Heart right ventricle (tissue), 16 donors: Measurements from ENCODE around the gene MAD1L1. TPM values are rescaled to one million over a fixed set of nuclear protein-coding genes. Genes with fewer than 3 reads are reported as not detected.

ENCODE experiments used
- ATAC-seq, 8 donors: fragments of 200-7000 bp; cut with Tn5 transposase; one replicate each; pipeline ENCODE4 v1.9.1; 2020; ENCODE audit warnings: mild to moderate bottlenecking in 8 of 8, moderate library complexity in 8 of 8, moderate number of reproducible peaks in 1 of 8
- DNase-seq, 2 donors: peaks; one replicate each; pipeline ENCODE4 v3.0.0-alpha.2; 2020
- H3K27ac ChIP-seq, 10 donors: fragments of 200-600 bp; sonication (generic) in 2 of 10; one replicate each; pipeline versions ENCODE4 v1.5.0 to v1.8.0; 2020 to 2022; ENCODE audit warnings: mild to moderate bottlenecking in 3 of 10
- H3K27me3 ChIP-seq, 7 donors: fragments of 200-600 bp; one replicate each; pipeline ENCODE4 v1.8.0; 2021 to 2022; ENCODE audit warnings: mild to moderate bottlenecking in 2 of 7
- H3K36me3 ChIP-seq, 9 donors: fragments of 200-600 bp; sonication (generic) in 1 of 9; one replicate each; pipeline versions ENCODE4 v1.5.0 to v1.8.0; 2020 to 2022; ENCODE audit warnings: mild to moderate bottlenecking in 2 of 9
- H3K4me1 ChIP-seq, 9 donors: fragments of 200-600 bp; sonication (generic) in 1 of 9; one replicate each; pipeline versions ENCODE4 v1.5.0 to v1.8.0; 2020 to 2022; ENCODE audit warnings: mild to moderate bottlenecking in 4 of 9
- H3K4me3 ChIP-seq, 10 donors: fragments of 200-600 bp; sonication (generic) in 2 of 10; one replicate each; pipeline versions ENCODE4 v1.5.0 to v1.8.0; 2020 to 2022; ENCODE audit warnings: mild to moderate bottlenecking in 7 of 10, moderate library complexity in 2 of 10
- H3K9me3 ChIP-seq, 11 donors: fragments of 200-600 bp in 10 of 11; sonication (generic) in 2 of 11; one replicate each; pipeline versions ENCODE4 v1.5.0 to v1.8.0; 2013 to 2022; ENCODE audit warnings: mild to moderate bottlenecking in 2 of 11, control low read depth in 1 of 11, moderate library complexity in 1 of 11
- WGBS, 2 donors: extraction: QIAGEN DNeasy Blood & Tissue Kit; methylation state at CpG; one replicate each; pipeline ENCODE4 v1.1.7; 2013; ENCODE audit warnings: inconsistent platforms in 1 of 2; 5-methylcytosine and 5-hydroxymethylcytosine counted together
- intact Hi-C, 10 donors: fragments of 100-400 bp; cut with DNase I; formaldehyde crosslinking; loops; one replicate each; pipeline versions ENCODE4 v1.11.1 to v1.14.2; 2022
- polyA plus RNA-seq, 2 donors: library from polyadenylated mRNA; stranded (reverse); fragments of 200-250 nt; gene quantifications; one replicate each; pipeline ENCODE4 v1.2.3, GENCODE V29; 2013
- total RNA-seq, 10 donors: library from RNA; stranded (reverse); fragmentation: NEBNext Ultra II Directional in 3 of 10; extraction: Animal tissue kit (Norgen Biotek cat#: 25700) in 3 of 10; gene quantifications; one replicate each; pipeline versions ENCODE4 v1.2.1 to v1.2.4, GENCODE V29; 2021 to 2023
- TF ChIP-seq, protein P1 (sequence below), 9 donors: fragments of 200-600 bp; sonication (generic) in 2 of 9; IDR thresholded peaks; one replicate each; pipeline versions ENCODE4 v1.5.0 to v1.8.0; 2021 to 2022; ENCODE audit warnings: antibody characterized with exemption in 9 of 9, mild to moderate bottlenecking in 5 of 9, moderate library complexity in 1 of 9
- donor health status: Arrhythmogenic right ventricular cardiomyopathy.
- donor health status: ischemic (EF 13 %, LVEDD 7.1; RV severe dilation, severe dysfunction).
- donor health status: healthy with polysubstance abuse.
- donor health status: DM: no; HTN: yes; CAD: no.
- donor health status: DM: no; HTN: no; CAD: no.
- donor health status: ischemic (EF 25% LVEDD 6.9; RV normal size, moderate dysfunction).
- donor health status: ischemic (EF 25% LVEDD 5.7; RV mildly dilated, moderate dysfunction).
- donor health status: healthy.
- donor health status: DM: yes; HTN: yes; CAD: no.
- donor health status: Ischemic cardiomyopathy.
- donor health status: ischemic (EF 35%, LVEDD 5.7; RV mildly dilated, moderate dysfunction).
- donor health status: nonischemic (EF 11% LVEDD 7.7; RV severe dilation, severe dysfunction).
- donor health status: DM: yes; HTN: yes; CAD: no.
- donor health status: PGD.
- donor health status: ischemic (EF 29% LVEDD 5.4; RV normal size, mild dysfunction).
- donor health status: nonischemic (EF 23%, LVEDD 6.1; RV moderate dilation, normal function).

The MAD1L1 gene
- total and polyA plus RNA-seq, 12 donors, result 13.8 to 46.8 (median 20.2) TPM

GRCh38 chr7:2202361-2202761, 30.4 kb downstream of the MAD1L1 start:
- peaks cover 0 to 19% (median 9%) of the 10 kb centered on the region in 9 donors for H3K4me1 ChIP-seq
- no peak for ATAC-seq

GRCh38 chr7:2201686-2202360, 30.9 kb downstream of the MAD1L1 start:
- WGBS, 2 donors, result 77 to 83% methylated on average over 31 of the region's 31 CpGs
- Histone ChIP-seq H3K27me3 (no peaks in the 10 kb centered on the region), H3K27ac (no peak overlapping the region), H3K9me3 (no peaks in the 10 kb centered on the region), H3K4me1 (peaks cover 3 to 25% (median 11%) of the 10 kb centered on the region in 9 donors), H3K4me3 (no peak overlapping the region), H3K36me3 (peaks cover 0 to 30% (median 0%) of the 10 kb centered on the region in 9 donors)
- peak in 1 of 8 donors; percentile 28 for ATAC-seq
- DNase-seq, result no peak
- intact Hi-C loops, result loop anchor here in 8 of 10 donors (5.0 to 10.0 kb wide), 8 partner anchors 97 to 617 kb away; partner anchors contain the start of gene ELFN1 (in 1 of the 8)
- TF ChIP-seq, protein P1, sequence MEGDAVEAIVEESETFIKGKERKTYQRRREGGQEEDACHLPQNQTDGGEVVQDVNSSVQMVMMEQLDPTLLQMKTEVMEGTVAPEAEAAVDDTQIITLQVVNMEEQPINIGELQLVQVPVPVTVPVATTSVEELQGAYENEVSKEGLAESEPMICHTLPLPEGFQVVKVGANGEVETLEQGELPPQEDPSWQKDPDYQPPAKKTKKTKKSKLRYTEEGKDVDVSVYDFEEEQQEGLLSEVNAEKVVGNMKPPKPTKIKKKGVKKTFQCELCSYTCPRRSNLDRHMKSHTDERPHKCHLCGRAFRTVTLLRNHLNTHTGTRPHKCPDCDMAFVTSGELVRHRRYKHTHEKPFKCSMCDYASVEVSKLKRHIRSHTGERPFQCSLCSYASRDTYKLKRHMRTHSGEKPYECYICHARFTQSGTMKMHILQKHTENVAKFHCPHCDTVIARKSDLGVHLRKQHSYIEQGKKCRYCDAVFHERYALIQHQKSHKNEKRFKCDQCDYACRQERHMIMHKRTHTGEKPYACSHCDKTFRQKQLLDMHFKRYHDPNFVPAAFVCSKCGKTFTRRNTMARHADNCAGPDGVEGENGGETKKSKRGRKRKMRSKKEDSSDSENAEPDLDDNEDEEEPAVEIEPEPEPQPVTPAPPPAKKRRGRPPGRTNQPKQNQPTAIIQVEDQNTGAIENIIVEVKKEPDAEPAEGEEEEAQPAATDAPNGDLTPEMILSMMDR (IDR thresholded peaks at IDR 0.05), result no peak

More at GRCh38 chr7:2202361-2202761, 30.4 kb downstream of the MAD1L1 start:
- intact Hi-C loops, result loop anchor here in 8 of 10 donors (5.0 to 10.0 kb wide), 8 partner anchors 98 to 618 kb away; partner anchors contain the start of gene ELFN1 (in 1 of the 8)
- TF ChIP-seq, protein P1 (IDR thresholded peaks at IDR 0.05), result no peak
- no peaks in the 10 kb centered on the region for H3K9me3 ChIP-seq
- H3K36me3 ChIP-seq, result peaks cover 0 to 35% (median 3%) of the 10 kb centered on the region in 9 donors
- H3K27me3 ChIP-seq, result no peaks in the 10 kb centered on the region
- no peak overlapping the region for H3K4me3 ChIP-seq
- no peak for DNase-seq
- WGBS, 2 donors, result 89 to 94% methylated on average over 14 of the region's 14 CpGs
- no peak overlapping the region for H3K27ac ChIP-seq

DNA sequence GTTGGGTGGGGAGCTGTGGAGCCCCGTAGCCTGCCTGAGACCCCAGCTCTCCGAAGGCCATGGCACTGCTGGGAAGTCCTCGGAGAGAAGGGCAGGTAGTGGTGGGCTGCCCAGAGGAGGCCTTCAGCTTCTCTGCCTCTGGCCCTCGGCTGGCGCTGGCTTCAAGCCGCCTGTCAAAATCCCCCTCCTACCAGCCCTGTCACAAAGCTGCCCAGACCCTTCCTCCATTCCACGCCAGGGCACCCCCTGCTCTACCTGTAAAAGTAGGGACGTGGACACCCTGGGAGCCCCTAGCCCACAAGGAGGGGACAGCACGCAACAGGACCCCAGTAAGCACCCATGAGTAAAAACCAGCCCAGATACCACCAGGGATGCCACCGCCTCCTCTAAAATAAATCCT, 31.6 kb downstream of the MAD1L1 start:
- intact Hi-C loops, result loop anchor here in 8 of 10 donors (5.0 to 10.0 kb wide), 8 partner anchors 96 to 616 kb away; partner anchors contain the start of gene ELFN1 (in 1 of the 8)
- 98% methylated on average over 10 of the region's 10 CpGs for WGBS, 2 donors
- Histone ChIP-seq H3K36me3 (peaks cover 0 to 29% (median 3%) of the 10 kb centered on the region in 9 donors), H3K27ac (no peak overlapping the region), H3K4me3 (no peak overlapping the region), H3K27me3 (no peaks in the 10 kb centered on the region), H3K4me1 (peaks cover 3 to 32% (median 15%) of the 10 kb centered on the region in 9 donors), H3K9me3 (peaks cover 0 to under 1% (median 0%) of the 10 kb centered on the region in 11 donors)
- DNase-seq, result no peak
- TF ChIP-seq, protein P1 (IDR thresholded peaks at IDR 0.05), result no peak
- no peak for ATAC-seq

DNA sequence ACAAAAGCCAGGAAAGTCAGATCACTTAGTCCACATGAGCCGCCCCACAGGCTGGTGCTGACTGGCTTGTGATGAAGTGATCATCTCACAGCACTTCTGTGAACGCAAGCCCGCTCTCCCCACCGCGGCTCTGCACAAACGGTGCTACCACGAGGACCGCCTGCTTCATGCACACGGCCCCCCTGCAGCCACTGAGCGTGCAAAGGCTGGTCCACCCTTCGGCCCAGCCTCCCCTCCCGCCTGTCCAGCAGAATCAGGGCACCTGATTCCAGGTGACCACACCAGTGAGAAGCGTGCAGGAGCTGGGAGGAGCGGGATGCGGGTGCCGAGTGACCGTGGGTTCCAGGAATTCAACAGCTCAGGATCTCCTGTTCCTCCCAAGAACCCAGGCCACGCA, 32.2 kb downstream of the MAD1L1 start:
- intact Hi-C loops, result loop anchor here in 8 of 10 donors (5.0 to 10.0 kb wide), 8 partner anchors 96 to 616 kb away; partner anchors contain the start of gene ELFN1 (in 1 of the 8)
- DNase-seq, result no peak
- peaks cover 0 to 35% (median 8%) of the 10 kb centered on the region in 9 donors for H3K36me3 ChIP-seq
- no peak overlapping the region for H3K27ac ChIP-seq
- no peak for ATAC-seq
- peaks cover 7 to 37% (median 21%) of the 10 kb centered on the region in 9 donors for H3K4me1 ChIP-seq
- WGBS, 2 donors, result 95 to 96% methylated on average over 18 of the region's 18 CpGs
- no peaks in the 10 kb centered on the region for H3K27me3 ChIP-seq
- TF ChIP-seq, protein P1 (IDR thresholded peaks at IDR 0.05), result no peak
- H3K9me3 ChIP-seq, result peaks cover 0 to 6% (median 0%) of the 10 kb centered on the region in 11 donors
- H3K4me3 ChIP-seq, result no peak overlapping the region
